CD14-positive monocyte (primary cell): Measurements from ENCODE around the gene CERS4. TPM values are rescaled to one million over a fixed set of nuclear protein-coding genes. Genes with fewer than 3 reads are reported as not detected.

Source experiments
- DNase-seq, 3 donors: peaks; one replicate each; pipeline ENCODE4 v3.0.0-alpha.2; 2011 to 2022
- H2AFZ ChIP-seq: 2 replicates; pipeline ENCODE4 v1.6.0; 2012; ENCODE audit warnings: mild to moderate bottlenecking, low read depth, low read length, inconsistent platforms; ENCODE audit not compliant: insufficient read depth, poor library complexity, severe bottlenecking
- H3K27ac ChIP-seq, 2 donors: 1 replicate in 1 of 2; 2 replicates in 1 of 2; pipeline ENCODE4 v1.5.1; 2012 to 2013; ENCODE audit warnings: low read length in 2 of 2, control low read depth in 1 of 2, inconsistent platforms in 1 of 2, low read depth in 1 of 2, mild to moderate bottlenecking in 1 of 2
- H3K27me3 ChIP-seq, 2 donors: one replicate each; pipeline versions ENCODE4 v1.6.0 to v1.6.1; 2011 to 2013; ENCODE audit warnings: low read length in 2 of 2; ENCODE audit not compliant: control insufficient read depth in 2 of 2, insufficient read depth in 2 of 2
- H3K36me3 ChIP-seq, 2 donors: replicated peaks in 1 of 2; 1 replicate in 1 of 2; 2 replicates in 1 of 2; pipeline versions ENCODE4 v1.5.1 to v1.6.1; 2012 to 2013; ENCODE audit warnings: low read length in 2 of 2, control low read depth in 1 of 2, inconsistent platforms in 1 of 2, mild to moderate bottlenecking in 1 of 2; ENCODE audit not compliant: insufficient read depth in 2 of 2, control insufficient read depth in 1 of 2
- H3K4me1 ChIP-seq, 2 donors: 1 replicate in 1 of 2; 2 replicates in 1 of 2; pipeline versions ENCODE4 v1.5.1 to v1.6.1; 2012 to 2013; ENCODE audit warnings: low read length in 2 of 2, control low read depth in 1 of 2, inconsistent platforms in 1 of 2, mild to moderate bottlenecking in 1 of 2, moderate library complexity in 1 of 2; ENCODE audit not compliant: insufficient read depth in 2 of 2, control insufficient read depth in 1 of 2
- H3K4me2 ChIP-seq: replicated peaks from 2 replicates; pipeline ENCODE3; 2012; ENCODE audit warnings: low read length, moderate library complexity, mild to moderate bottlenecking; ENCODE audit not compliant: poor library complexity, severe bottlenecking; ENCODE audit errors: extremely low read depth
- H3K4me3 ChIP-seq, 3 experiments: fragments of 200-600 bp in 1 of 3; sonication (generic) in 1 of 3; replicated peaks in 1 of 3; 1 replicate in 2 of 3; 2 replicates in 1 of 3; pipeline ENCODE4 v1.5.1; 2011 to 2013; ENCODE audit warnings: low read length in 3 of 3, mild to moderate bottlenecking in 3 of 3, control low read depth in 2 of 3, low read depth in 2 of 3, inconsistent platforms in 1 of 3, moderate library complexity in 1 of 3
- H3K79me2 ChIP-seq: 2 replicates; pipeline ENCODE4 v1.6.0; 2012; ENCODE audit warnings: mild to moderate bottlenecking, control low read depth, inconsistent platforms, low read length, moderate library complexity; ENCODE audit not compliant: insufficient read depth
- H3K9ac ChIP-seq: 2 replicates; pipeline ENCODE4 v1.6.0; 2017; ENCODE audit warnings: low read length, mild to moderate bottlenecking; ENCODE audit not compliant: insufficient read depth, poor library complexity, severe bottlenecking
- H3K9me3 ChIP-seq, 2 donors: replicated peaks in 1 of 2; 1 replicate in 1 of 2; 2 replicates in 1 of 2; pipeline versions ENCODE4 v1.5.1 to v1.6.1; 2012 to 2013; ENCODE audit warnings: low read length in 2 of 2, control low read depth in 1 of 2; ENCODE audit not compliant: control insufficient read depth in 1 of 2, insufficient read depth in 1 of 2
- H4K20me1 ChIP-seq: 2 replicates; pipeline ENCODE4 v1.6.0; 2012; ENCODE audit warnings: mild to moderate bottlenecking, low read length, control low read depth, moderate library complexity; ENCODE audit not compliant: insufficient read depth
- H3K27ac Mint-ChIP-seq, 7 donors: one replicate each; pipeline ENCODE4 v1.8.0; 2020; ENCODE audit warnings: mild to moderate bottlenecking in 7 of 7, mixed read lengths in 7 of 7, moderate library complexity in 6 of 7, inconsistent platforms in 2 of 7
- H3K27me3 Mint-ChIP-seq, 3 donors: one replicate each; pipeline ENCODE4 v1.8.0; 2021 to 2022; ENCODE audit warnings: low read depth in 3 of 3, mild to moderate bottlenecking in 3 of 3, mixed read lengths in 3 of 3, moderate library complexity in 3 of 3, inconsistent platforms in 1 of 3
- H3K36me3 Mint-ChIP-seq, 2 donors: one replicate each; pipeline ENCODE4 v1.8.0; 2020; ENCODE audit warnings: mixed read lengths in 2 of 2, inconsistent platforms in 1 of 2, mild to moderate bottlenecking in 1 of 2
- H3K4me1 Mint-ChIP-seq: one replicate; pipeline ENCODE4 v1.8.0; 2020; ENCODE audit warnings: mild to moderate bottlenecking, mixed read lengths
- H3K4me3 Mint-ChIP-seq, 2 donors: one replicate each; pipeline ENCODE4 v1.8.0; 2020; ENCODE audit warnings: mild to moderate bottlenecking in 2 of 2, mixed read lengths in 2 of 2, moderate library complexity in 1 of 2
- H3K9me3 Mint-ChIP-seq, 7 donors: one replicate each; pipeline ENCODE4 v1.8.0; 2020 to 2022; ENCODE audit warnings: mixed read lengths in 7 of 7, mild to moderate bottlenecking in 6 of 7, moderate library complexity in 6 of 7, inconsistent platforms in 2 of 7
- WGBS: methylation state at CpG from one replicate; pipeline ENCODE4 v1.1.5; 2013; ENCODE audit warnings: missing lambda C conversion rate; ENCODE audit not compliant: insufficient coverage; 5-methylcytosine and 5-hydroxymethylcytosine counted together
- intact Hi-C, 2 donors: fragments of 100-400 bp; cut with micrococcal nuclease; formaldehyde crosslinking; loops; one replicate each; pipeline versions ENCODE4 v1.15.0 to v1.15.1; 2023
- polyA plus RNA-seq, 3 donors: library from polyadenylated mRNA; depleted of rRNA in 1 of 3; unstranded in 2 of 3; stranded (reverse) in 1 of 3; fragments of 300-500 nt in 2 of 3; fragments of >200 nt in 1 of 3; fragmentation: Illumina TruSeq in 2 of 3; gene quantifications; 1 replicate in 2 of 3; 2 replicates in 1 of 3; pipeline ENCODE4 v1.2.3, GENCODE V29; 2012 to 2021
- TF ChIP-seq, protein P1 (sequence below): fragments of 200-600 bp; IDR thresholded peaks from one replicate; pipeline ENCODE4 v1.8.0; 2022; ENCODE audit warnings: antibody characterized with exemption, mild to moderate bottlenecking

The CERS4 gene
- polyA plus RNA-seq, 3 donors = 11.4 to 12.1 (median 12.0) TPM

DNA sequence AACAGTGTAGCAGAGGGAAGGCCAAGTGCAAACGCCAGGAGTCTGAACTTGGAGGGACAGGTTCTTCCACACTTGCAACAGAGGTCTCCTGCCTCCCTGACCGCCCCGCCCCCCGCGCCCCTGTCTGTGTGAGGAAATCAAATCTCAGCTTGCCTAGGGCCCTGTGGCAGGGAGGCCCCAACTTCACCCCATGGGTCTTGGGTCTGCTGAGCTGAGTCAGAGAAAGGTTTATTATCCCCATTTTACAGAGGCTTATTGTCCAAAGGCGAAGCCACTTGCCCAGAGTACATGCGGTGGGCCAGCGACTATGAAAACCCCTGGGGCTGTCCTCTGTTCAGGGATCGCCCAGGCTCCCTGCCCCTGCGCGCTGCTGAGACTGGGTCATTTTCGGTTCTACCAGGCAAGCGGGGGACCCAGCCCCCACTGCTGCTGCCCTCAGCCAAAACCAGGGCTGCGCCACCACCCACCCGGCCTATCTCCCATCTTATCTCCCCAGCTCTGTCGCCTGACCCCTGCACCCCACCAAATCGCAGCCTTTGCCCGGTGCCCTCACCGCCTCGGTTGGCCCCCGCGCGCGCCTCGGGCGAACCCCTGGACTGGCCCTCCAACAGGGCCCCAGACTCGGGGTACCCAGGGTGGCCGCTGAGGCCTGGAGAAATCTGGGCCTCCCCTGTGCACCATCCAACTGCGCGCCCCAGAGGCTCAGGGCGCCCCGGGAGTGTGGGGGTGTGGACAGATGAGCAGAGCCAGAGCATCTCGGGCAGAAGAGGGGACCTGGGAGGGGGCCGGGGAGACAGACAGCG lies 850 bp upstream of the CERS4 start:
- TF ChIP-seq, protein P1, sequence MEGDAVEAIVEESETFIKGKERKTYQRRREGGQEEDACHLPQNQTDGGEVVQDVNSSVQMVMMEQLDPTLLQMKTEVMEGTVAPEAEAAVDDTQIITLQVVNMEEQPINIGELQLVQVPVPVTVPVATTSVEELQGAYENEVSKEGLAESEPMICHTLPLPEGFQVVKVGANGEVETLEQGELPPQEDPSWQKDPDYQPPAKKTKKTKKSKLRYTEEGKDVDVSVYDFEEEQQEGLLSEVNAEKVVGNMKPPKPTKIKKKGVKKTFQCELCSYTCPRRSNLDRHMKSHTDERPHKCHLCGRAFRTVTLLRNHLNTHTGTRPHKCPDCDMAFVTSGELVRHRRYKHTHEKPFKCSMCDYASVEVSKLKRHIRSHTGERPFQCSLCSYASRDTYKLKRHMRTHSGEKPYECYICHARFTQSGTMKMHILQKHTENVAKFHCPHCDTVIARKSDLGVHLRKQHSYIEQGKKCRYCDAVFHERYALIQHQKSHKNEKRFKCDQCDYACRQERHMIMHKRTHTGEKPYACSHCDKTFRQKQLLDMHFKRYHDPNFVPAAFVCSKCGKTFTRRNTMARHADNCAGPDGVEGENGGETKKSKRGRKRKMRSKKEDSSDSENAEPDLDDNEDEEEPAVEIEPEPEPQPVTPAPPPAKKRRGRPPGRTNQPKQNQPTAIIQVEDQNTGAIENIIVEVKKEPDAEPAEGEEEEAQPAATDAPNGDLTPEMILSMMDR = no peak
- no peaks in the 10 kb centered on the region for H3K79me2 ChIP-seq
- H3K27me3 ChIP-seq = peaks cover 6 to 47% of the 10 kb centered on the region in 2 donors
- H3K9me3 ChIP-seq = no peaks in the 10 kb centered on the region
- H4K20me1 ChIP-seq = no peaks in the 10 kb centered on the region
- no peaks in the 10 kb centered on the region for H3K36me3 ChIP-seq
- H3K27ac Mint-ChIP-seq = no peak overlapping the region
- 51% methylated on average over 29 of the region's 35 CpGs for WGBS
- peak overlapping the region; percentile 65 to 85 for H3K4me3 Mint-ChIP-seq
- H3K36me3 Mint-ChIP-seq = peaks cover 6 to 7% of the 10 kb centered on the region in 2 donors
- peak overlapping the region; percentile 65 for H2AFZ ChIP-seq
- peaks cover 54 to 78% (median 71%) of the 10 kb centered on the region in 3 donors for H3K27me3 Mint-ChIP-seq
- peak overlapping the region; percentile 78 for H3K4me2 ChIP-seq
- peak overlapping the region in 2 of 3 experiments; percentile 35 to 57 for H3K4me3 ChIP-seq
- intact Hi-C loops = no loop called here
- peaks cover 0 to 20% (median 8%) of the 10 kb centered on the region in 7 donors for H3K9me3 Mint-ChIP-seq
- H3K4me1 ChIP-seq = peaks cover 11 to 18% of the 10 kb centered on the region in 2 donors
- no peak for DNase-seq
- no peak overlapping the region for H3K27ac ChIP-seq
- H3K9ac ChIP-seq = no peak overlapping the region
- H3K4me1 Mint-ChIP-seq = peaks cover 20% of the 10 kb centered on the region

DNA sequence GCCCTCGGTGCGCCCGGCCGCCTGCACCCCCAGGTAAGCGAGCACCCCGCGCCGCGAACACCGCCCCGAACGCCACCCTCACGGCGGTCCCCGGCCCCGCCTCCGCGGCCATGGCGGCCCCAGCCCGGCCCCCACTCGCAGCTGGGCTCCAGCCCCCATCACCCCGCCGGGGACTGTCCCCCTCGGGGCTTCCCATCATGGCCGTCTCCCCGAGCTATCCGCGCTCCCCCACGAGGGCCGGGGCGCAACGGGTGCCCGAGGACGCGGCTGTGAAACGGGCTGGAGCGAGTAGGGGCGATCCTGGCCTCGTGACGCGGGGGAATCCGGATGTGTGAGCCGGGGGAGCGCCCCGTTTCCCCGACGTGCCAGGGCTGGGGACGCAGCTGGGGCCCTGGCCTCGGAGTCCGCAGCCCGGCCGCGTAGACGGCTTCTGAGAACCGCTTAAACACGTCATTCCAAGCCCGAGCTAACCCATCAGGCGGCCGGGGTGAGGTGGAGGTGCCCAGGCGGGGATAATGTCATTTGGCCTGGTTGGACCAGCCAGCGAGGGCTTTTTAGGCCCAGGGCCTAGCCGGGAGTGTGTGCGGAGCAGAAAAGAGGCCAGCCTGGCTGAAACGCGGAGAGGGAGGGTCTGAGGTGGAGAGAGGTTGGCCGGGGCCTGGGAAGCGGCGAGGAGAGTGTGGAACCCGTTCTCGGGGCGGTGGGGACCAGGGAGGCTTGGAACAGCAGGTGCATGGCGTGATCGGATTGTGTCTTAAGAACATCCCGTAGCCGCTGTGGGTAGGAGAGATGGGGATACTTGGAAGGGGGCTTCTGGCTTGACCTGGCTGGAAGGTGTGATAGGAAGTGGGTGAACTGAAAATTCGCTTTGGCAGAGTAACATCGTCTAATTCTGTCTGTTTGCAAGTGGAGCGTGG lies 550 bp downstream of the CERS4 start:
- Histone ChIP-seq H4K20me1 (no peaks in the 10 kb centered on the region), H3K4me3 (peak overlapping the region; percentile 31 to 72 (median 45)), H3K4me1 (peaks cover 16 to 22% of the 10 kb centered on the region in 2 donors), H3K27ac (no peak overlapping the region), H2AFZ (peak overlapping the region; percentile 90), H3K9me3 (no peaks in the 10 kb centered on the region), H3K27me3 (peaks cover 6 to 49% of the 10 kb centered on the region in 2 donors), H3K79me2 (no peaks in the 10 kb centered on the region), H3K4me2 (peak overlapping the region; percentile 78), H3K9ac (peak overlapping the region; percentile 51), H3K36me3 (no peaks in the 10 kb centered on the region)
- 4% methylated on average over 68 of the region's 78 CpGs for WGBS
- TF ChIP-seq, protein P1 = no peak
- DNase-seq = peak in 1 of 3 donors; percentile 48
- peaks cover 28% of the 10 kb centered on the region for H3K4me1 Mint-ChIP-seq
- H3K4me3 Mint-ChIP-seq = peak overlapping the region; percentile 73 to 90
- intact Hi-C loops = loop anchor here in 1 of 2 donors (5.0 kb wide), 1 partner anchor 32 kb away; no protein-coding TSS in a partner anchor
- peaks cover 0 to 16% (median 8%) of the 10 kb centered on the region in 7 donors for H3K9me3 Mint-ChIP-seq
- H3K27ac Mint-ChIP-seq = peak overlapping the region in 5 of 7 donors; percentile 54 to 85 (median 63)
- H3K27me3 Mint-ChIP-seq = peaks cover 53 to 74% (median 68%) of the 10 kb centered on the region in 3 donors
- H3K36me3 Mint-ChIP-seq = peaks cover 6 to 7% of the 10 kb centered on the region in 2 donors
